ENCODE results near the gene NXF1.
"Not testable (repeated sequence)": the region's sequence is repeated elsewhere in the genome, so short reads cannot be mapped to it uniquely, and the experiment has no call there.

NXF1 gene

GRCh38 chr11:62787005-62787759 is 18.1 kb downstream of the NXF1 start, which contains the start of gene TMEM179B:
TMEM179B (plus strand) TSS chr11:62787402; CDS start chr11:62787432, 30 bp downstream.
- DNase-seq (ENCODE audit: low spot score): peak; percentile 96

GRCh38 chr11:62786318-62787004 is 18.8 kb downstream of the NXF1 start:
- DNase-seq (ENCODE audit: low spot score): peak; percentile 94

GRCh38 chr11:62782753-62783152 is 22.5 kb downstream of the NXF1 start:
- no peak for DNase-seq (ENCODE audit: low spot score)

GRCh38 chr11:62778441-62778840 is 26.8 kb downstream of the NXF1 start:
- no peak for DNase-seq (ENCODE audit: low spot score)

DNA sequence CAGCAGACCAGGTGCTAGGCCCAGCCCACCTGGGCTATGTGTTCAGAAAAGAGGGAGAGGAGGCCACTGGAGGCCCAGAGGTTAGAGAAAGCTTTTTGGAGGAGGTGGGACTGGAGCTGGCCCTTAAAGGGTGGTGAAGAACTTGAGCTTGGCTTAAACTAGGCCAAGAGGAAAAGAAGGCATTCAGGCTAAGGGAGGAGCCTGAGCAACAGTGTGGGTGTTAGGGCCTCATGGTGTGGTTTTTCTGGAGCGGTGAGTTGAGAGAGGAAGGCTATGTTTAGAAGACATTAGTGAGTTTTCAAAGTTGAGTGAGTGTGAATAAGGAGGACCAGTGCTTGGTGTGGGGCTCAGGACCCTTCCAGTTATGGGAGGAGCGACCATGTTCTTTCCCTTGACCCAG is 27.9 kb downstream of the NXF1 start:
- no peak for DNase-seq (ENCODE audit: low spot score)

- no peak for DNase-seq (ENCODE audit: low spot score)
Measured at GRCh38 chr11:62775646-62776045, 29.6 kb downstream of the NXF1 start.

DNA sequence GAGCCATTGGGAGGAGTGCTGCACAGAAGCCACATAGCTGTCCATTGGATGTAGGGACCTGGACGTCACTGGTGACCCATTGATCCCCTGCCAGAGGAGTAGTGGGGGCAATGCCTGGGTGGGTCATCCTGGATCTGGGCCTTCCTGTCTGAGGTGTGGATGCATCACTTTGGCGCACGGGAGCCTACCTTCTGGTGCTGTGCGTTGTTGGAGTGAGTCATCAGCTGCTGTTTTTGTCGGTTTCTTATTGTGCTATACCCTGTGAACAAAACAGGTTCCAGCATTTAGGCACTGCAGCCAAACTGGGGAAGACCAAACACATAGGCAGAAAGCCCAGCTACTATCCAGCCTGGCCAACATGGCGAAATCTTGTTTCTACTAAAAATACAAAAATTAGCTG is 30.8 kb downstream of the NXF1 start:
- no peak for DNase-seq (ENCODE audit: low spot score)

- DNase-seq (ENCODE audit: low spot score): peak; percentile 97
Measured at GRCh38 chr11:62771144-62772021, 33.9 kb downstream of the NXF1 start, which contains the start of gene TAF6L. TAF6L (plus strand) TSS chr11:62771396; CDS start chr11:62775784, 4,388 bp downstream.

DNA sequence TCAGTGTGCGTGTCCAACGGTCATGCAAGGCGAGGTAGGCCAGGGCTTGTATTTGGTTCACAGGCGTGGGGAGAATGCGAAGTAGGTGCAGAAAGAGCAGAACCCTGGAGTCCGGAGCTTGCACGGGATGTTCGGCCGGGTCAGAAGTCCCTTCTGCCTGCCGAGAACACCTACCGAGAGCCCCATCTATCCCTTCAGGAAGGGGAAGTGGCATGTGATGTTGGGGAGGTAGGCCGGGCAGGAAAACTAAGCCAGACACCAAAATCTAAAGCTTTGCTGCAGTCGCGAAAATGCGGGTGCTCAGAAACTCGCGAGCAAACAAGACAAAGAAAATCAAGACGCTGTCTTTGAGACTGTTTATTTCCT is 34.5 kb downstream of the NXF1 start:
- DNase-seq (ENCODE audit: low spot score): peak; percentile 30

GRCh38 chr11:62760867-62761227 is 44.4 kb downstream of the NXF1 start:
- DNase-seq (ENCODE audit: low spot score): not testable (repeated sequence)

- DNase-seq (ENCODE audit: low spot score): no peak
Measured at GRCh38 chr11:62757846-62758788, 47.1 kb downstream of the NXF1 start.

DNA sequence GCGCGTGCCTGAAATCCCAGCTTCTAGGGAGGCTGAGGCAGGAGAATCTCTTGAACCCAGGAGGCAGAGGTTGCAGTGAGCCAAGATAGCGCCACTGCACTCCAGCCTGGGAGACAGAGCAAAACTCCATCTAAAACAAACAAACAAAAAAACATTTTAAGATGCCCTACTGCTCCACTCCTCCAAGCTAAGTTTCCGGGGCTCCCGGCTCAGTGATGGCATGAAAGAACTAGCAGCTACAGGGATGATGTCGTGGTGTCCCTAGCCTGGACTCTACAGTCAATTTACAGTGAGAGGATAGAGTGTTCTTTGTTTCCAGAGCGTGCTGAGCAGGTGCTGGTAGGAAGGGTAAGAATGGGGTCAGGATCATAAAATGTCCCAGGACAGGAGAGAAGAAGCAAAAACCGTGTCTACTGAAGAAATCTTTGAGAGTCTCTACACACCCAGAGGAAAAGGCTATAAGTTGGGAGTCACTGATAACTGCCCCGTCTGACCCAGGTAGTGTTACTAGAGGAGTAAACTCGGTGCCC is 50.1 kb downstream of the NXF1 start:
- DNase-seq (ENCODE audit: low spot score): no peak

DNA sequence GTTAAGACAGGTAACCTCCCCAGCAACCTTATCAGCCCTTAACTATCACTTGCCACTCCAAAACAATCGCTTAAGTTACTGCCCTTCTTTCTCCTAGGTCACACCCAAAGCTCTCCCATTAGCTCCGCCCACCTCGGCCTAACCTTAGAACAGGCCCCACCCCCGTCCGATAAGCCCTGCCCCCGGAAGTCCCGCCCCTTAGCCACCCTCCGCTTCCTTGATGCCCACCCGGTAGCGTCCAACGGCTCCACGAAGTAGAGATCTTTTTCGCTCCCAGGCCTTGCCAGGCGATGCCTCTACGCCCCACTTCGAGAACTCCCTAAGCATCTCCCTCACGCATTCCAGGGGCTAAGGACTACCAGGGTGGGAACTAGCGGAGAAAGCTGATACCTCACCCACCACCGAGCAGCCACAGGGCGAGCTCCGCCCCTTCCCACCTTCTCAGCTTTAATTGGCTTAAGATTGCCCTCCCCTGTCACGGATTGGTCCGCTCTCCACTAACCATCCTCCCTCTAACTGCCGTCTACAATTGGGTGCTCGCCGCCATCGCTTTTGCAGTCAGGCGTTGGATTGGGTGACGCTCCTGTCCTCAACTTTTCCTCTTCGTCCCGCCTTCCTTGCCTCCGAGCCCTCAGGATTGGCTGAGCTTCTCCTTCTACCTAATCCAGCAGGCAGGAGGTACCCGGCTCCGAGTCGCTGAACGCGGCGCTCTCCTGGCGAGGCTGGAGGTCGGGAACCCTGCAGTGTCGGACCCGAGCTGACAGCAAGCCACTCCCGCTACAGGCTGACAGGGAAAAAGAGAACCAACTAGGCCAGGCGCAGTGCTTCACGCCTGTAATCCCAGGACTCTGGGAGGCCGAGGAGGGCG is 51.3 kb downstream of the NXF1 start, which contains the start of gene ZBTB3:
ZBTB3 (minus strand) TSS at position 425 of the 868 bp plus-strand sequence. CDS start 496 bp downstream, outside the sequence.
- DNase-seq (ENCODE audit: low spot score): peak; percentile 97

- DNase-seq (ENCODE audit: low spot score): no peak
Measured at GRCh38 chr11:62752994-62753735, 52.1 kb downstream of the NXF1 start.

DNA sequence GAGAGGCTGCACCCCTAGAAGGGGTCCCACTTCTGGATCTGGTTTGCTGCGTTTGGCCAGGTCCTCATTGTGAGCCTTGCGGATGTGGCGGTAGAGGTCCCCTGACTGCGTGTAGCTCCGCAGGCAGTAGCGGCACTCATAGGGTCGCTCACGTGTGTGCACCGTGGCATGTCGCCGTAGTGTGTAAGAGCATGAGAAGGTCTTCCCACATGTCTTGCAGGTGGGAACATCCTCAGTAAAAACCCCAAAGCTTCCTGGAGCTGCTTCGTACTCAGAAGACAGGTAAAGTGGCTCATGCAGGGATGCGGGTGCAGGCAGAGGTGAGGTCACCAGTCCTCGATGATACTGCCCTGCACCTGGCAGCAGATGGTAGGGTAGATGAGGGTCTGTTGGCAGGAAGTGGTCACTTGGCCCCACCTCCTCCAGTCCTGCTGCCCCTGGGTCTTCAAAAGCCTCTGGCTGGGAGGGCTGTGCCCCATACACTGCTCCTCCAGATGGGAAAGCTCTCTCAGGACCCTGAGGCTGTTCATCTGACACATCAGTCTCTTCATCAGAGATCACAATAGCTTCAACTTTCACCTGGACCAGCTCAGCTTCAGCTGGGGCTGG is 53.0 kb downstream of the NXF1 start:
- DNase-seq (ENCODE audit: low spot score): no peak

- DNase-seq (ENCODE audit: low spot score): not testable (repeated sequence)
Measured at GRCh38 chr11:62749931-62750330, 55.3 kb downstream of the NXF1 start.

DNA sequence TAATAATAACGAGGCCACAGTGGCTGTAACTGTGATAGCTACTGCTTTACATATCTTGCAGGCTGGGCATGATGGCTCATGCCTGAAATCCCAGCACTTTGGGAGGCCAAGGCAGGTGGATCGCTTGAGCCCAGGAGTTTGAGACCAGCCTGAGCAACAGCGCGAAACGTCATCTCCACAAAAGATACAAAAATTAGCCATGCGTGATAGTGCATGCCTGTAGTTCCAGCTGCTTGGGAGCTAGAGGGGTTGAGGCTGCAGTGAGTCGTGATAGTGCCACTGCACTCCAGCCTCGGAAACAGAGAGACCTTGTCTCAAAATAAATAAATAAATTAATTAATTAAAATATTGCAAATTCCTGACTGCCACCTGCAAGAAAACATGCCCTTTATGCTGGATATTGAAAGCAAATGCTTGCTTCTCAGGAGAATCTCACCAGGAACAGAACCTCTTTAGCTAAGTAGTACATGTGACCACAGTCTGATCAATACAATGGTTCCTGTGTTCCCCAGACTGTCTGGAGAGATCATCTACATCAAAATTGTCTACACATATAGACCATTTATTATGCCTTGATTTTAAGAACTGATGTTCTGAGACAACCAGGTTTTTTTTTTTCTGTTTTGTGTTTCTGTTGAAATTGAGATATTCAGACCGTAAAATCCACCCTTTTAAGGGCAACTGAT is 57.6 kb downstream of the NXF1 start:
- DNase-seq (ENCODE audit: low spot score): no peak
